HepG2 (cell line): ENCODE results near the gene MAN1A2. TPM values are rescaled to one million over a fixed set of nuclear protein-coding genes. Genes with fewer than 3 reads are reported as not detected.

ENCODE experiments used
- ATF4 ChIP-seq, 2 experiments: fragments of 450-650 bp in 1 of 2; sonication (generic) in 1 of 2; formaldehyde crosslinking; IDR thresholded peaks; 2 replicates each; pipeline versions ENCODE4 v1.5.0 to v1.8.0; 2020 to 2022; ENCODE audit warnings: mild to moderate bottlenecking in 1 of 2, missing genetic modification reagents in 1 of 2
- CSRNP2 ChIP-seq: sonication (generic); formaldehyde crosslinking; conservative IDR thresholded peaks from 2 replicates; pipeline ENCODE4 v1.8.0; 2022; ENCODE audit warnings: low read depth, missing genetic modification reagents
- DNMT3B ChIP-seq: conservative IDR thresholded peaks from 2 replicates; pipeline ENCODE4 v1.6.1; 2016; ENCODE audit warnings: missing biosample characterization, control low read depth
- HHEX ChIP-seq: IDR thresholded peaks from 2 replicates; pipeline ENCODE4 v1.6.1; 2016; ENCODE audit warnings: control low read depth
- ONECUT2 ChIP-seq: sonication (generic); formaldehyde crosslinking; IDR thresholded peaks from 2 replicates; pipeline ENCODE4 v1.4.0; 2020; ENCODE audit warnings: missing genetic modification reagents
- SKIL ChIP-seq: sonication (generic); formaldehyde crosslinking; IDR thresholded peaks from 2 replicates; pipeline ENCODE4 v1.8.0; 2022; ENCODE audit warnings: missing genetic modification reagents, mild to moderate bottlenecking, moderate library complexity, borderline replicate concordance
- SNAI1 ChIP-seq: sonication (generic); formaldehyde crosslinking; IDR thresholded peaks from 2 replicates; pipeline ENCODE4 v1.5.0; 2020; ENCODE audit warnings: mild to moderate bottlenecking, missing genetic modification reagents, borderline replicate concordance
- WIZ ChIP-seq: sonication (generic); formaldehyde crosslinking; IDR thresholded peaks from 2 replicates; pipeline ENCODE4 v1.5.1; 2020; ENCODE audit warnings: mild to moderate bottlenecking, missing genetic modification reagents
- YEATS4 ChIP-seq: sonication (generic); formaldehyde crosslinking; IDR thresholded peaks from 2 replicates; pipeline ENCODE4 v1.4.0; 2020; ENCODE audit warnings: missing genetic modification reagents, borderline replicate concordance
- ZBTB34 ChIP-seq: sonication (generic); formaldehyde crosslinking; IDR thresholded peaks from 2 replicates; pipeline ENCODE4 v1.8.0; 2022; ENCODE audit warnings: mild to moderate bottlenecking, missing genetic modification reagents
- ZMYM2 ChIP-seq: sonication (generic); formaldehyde crosslinking; IDR thresholded peaks from 2 replicates; pipeline ENCODE4 v1.8.0; 2022; ENCODE audit warnings: mild to moderate bottlenecking, missing genetic modification reagents
- ZNF607 ChIP-seq: sonication (generic); formaldehyde crosslinking; IDR thresholded peaks from 2 replicates; pipeline ENCODE4 v1.5.1; 2020; ENCODE audit warnings: missing genetic modification reagents, mild to moderate bottlenecking, borderline replicate concordance
- ZNF646 ChIP-seq: sonication (generic); formaldehyde crosslinking; IDR thresholded peaks from 2 replicates; pipeline ENCODE4 v1.9.0; 2021; ENCODE audit warnings: mild to moderate bottlenecking, missing genetic modification reagents
- ZNF749 ChIP-seq: sonication (generic); formaldehyde crosslinking; IDR thresholded peaks from 2 replicates; pipeline ENCODE4 v1.8.0; 2022; ENCODE audit warnings: mild to moderate bottlenecking, missing genetic modification reagents, moderate library complexity, borderline replicate concordance
- ZSCAN12 ChIP-seq: sonication (generic); formaldehyde crosslinking; IDR thresholded peaks from 2 replicates; pipeline ENCODE4 v1.9.0; 2021; ENCODE audit warnings: mild to moderate bottlenecking, missing genetic modification reagents
- polyA plus RNA-seq, 8 experiments: library from polyadenylated mRNA; depleted of rRNA in 3 of 8; stranded (reverse) in 7 of 8; unstranded in 1 of 8; fragments of >200 nt; fragmentation: Illumina TruSeq in 4 of 8; extraction: Trizol in 4 of 8; gene quantifications; 2 replicates each; pipeline versions ENCODE4 v1.2.1 to v1.2.3, GENCODE V29; 2011 to 2016; ENCODE audit warnings: low read depth in 4 of 8, missing spikeins in 1 of 8, mixed read lengths in 1 of 8; ENCODE audit not compliant: insufficient read depth in 1 of 8
- total RNA-seq, 5 experiments: library from RNA; depleted of rRNA; stranded (reverse); fragments of >200 nt; fragmentation: Illumina TruSeq; extraction: Trizol; gene quantifications; 2 replicates each; pipeline ENCODE4 v1.2.3, GENCODE V29; 2016; ENCODE audit warnings: low read depth in 1 of 5

Gene MAN1A2
- total and polyA plus RNA-seq, 2 of the 13 experiments (the other 11 are each of a cell fraction or from before 2014, with no cell fraction given) = 8.0 to 19.9 TPM

DNA sequence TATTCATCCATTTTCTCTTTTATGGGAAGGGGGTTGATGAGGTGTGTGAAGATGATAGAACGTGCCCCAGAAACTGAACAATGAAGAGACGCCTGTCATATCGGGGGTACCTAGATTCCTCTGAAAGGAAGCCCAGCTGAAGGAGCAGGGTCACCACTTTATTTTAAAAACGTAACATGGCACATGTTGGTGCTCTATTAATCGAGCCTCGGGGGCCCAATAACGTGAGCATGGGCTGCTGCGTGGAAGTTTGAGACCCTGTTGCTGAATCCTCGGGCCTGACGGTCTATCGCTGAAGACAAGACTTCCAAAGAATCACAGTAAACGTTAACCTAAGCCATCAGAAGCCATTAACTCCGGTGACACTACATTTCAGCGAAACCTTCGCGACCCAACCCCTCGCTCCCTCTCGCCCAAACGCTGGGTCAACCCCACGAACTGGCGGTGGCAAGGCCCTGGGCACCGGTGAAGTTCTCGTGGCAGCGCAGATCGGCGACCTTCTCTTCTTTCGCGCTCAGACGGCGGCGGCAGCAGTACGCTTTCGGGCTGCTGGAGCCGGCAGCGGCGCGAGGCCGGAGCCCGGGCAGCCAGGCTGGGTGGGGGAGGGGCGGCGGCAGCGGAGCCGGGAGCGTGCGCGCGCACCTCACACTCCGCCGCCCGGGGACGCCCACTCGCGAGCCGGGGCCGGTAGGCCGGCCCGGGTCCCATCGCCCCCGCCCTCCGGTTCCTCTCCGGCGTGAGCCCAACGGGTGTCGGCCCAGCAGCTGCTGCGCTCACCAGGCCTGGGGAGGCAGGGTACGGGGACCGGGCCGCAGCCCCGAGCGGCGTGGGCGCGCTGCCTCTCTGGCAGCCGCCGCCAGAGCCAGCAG lies 838 bp upstream of the MAN1A2 start (continued):
- TF ChIP-seq ZBTB34 (CRISPR knock-in tag) = no peak
- TF ChIP-seq YEATS4 = no peak
- no peak for TF ChIP-seq HHEX (CRISPR knock-in tag)
- peak; percentile 37; the same call in 1 of the 2 replicates for TF ChIP-seq SKIL
- TF ChIP-seq ZNF749 (CRISPR knock-in tag) = 0 out of 2 replicates have a peak, but pooled peaks have one; percentile 15
- no peak; a peak in 1 of 4 replicates for TF ChIP-seq ATF4 (CRISPR knock-in tag; IDR thresholded peaks at IDR 0.05)
- TF ChIP-seq CSRNP2 (CRISPR knock-in tag) = no peak
- 0 out of 2 replicates have a peak, but pooled peaks have one; percentile 8 for TF ChIP-seq ONECUT2 (CRISPR knock-in tag)
- TF ChIP-seq ZNF646 (CRISPR knock-in tag) = no peak
- TF ChIP-seq ZNF607 (CRISPR knock-in tag) = peak; percentile 47; the same call in 1 of the 2 replicates
- 0 out of 2 replicates have a peak, but pooled peaks have one; percentile 23 for TF ChIP-seq ZSCAN12 (CRISPR knock-in tag)
- no peak for TF ChIP-seq SNAI1 (CRISPR knock-in tag)
- no peak for TF ChIP-seq WIZ (CRISPR knock-in tag)
- no peak for TF ChIP-seq DNMT3B
- TF ChIP-seq ZMYM2 = no peak
